ENCODE results near the gene HOXA6. TPM values are rescaled to one million over a fixed set of nuclear protein-coding genes. Genes with fewer than 3 reads are reported as not detected.

Gene HOXA6
- total RNA-seq, 1 experiment from 2014 or later = not detected

GRCh38 chr7:27188386-27189294 is 41.1 kb upstream of the HOXA6 start:
- POLR2A ChIA-PET = interaction anchor here (1.1 kb wide), 1 partner anchor 11 kb away, joined by 3 read pairs; the partner anchor contains the start of gene HOXA13
- Mint-ChIP-seq H3K4me3 (peak overlapping the region; percentile 66), H3K27ac (no peak overlapping the region), H3K27me3 (ENCODE audit: low read depth) (peaks cover 100% of the 10 kb centered on the region), H3K4me1 (peaks cover 51% of the 10 kb centered on the region), H3K9me3 (no peaks in the 10 kb centered on the region), H3K36me3 (0 out of 2 replicates have a peak, but pooled peaks cover 3% of the 10 kb centered on the region)
- CTCF ChIA-PET = interaction anchor here (5.5 kb wide), 1 partner anchor 9 kb away, joined by 34 read pairs; no protein-coding TSS in a partner anchor
- peak; percentile 5 for ATAC-seq
- TF ChIP-seq E2F1 (CRISPR knock-in tag; IDR thresholded peaks at IDR 0.05) (no peak), NFATC4 (CRISPR knock-in tag; IDR thresholded peaks at IDR 0.05) (no peak), ZNF425 (CRISPR knock-in tag; conservative IDR thresholded peaks at IDR 0.05) (no peak), ETV6 (CRISPR knock-in tag; IDR thresholded peaks at IDR 0.05) (no peak), PRDM15 (CRISPR knock-in tag; IDR thresholded peaks at IDR 0.05) (peak; percentile 59)
- peak; percentile 49 for DNase-seq (ENCODE audit: low spot score)

GRCh38 chr7:27187475-27188385 is 40.2 kb upstream of the HOXA6 start:
- Mint-ChIP-seq H3K36me3 (0 out of 2 replicates have a peak, but pooled peaks cover 3% of the 10 kb centered on the region), H3K4me1 (peaks cover 51% of the 10 kb centered on the region), H3K4me3 (peak overlapping the region; percentile 66), H3K9me3 (no peaks in the 10 kb centered on the region), H3K27ac (no peak overlapping the region), H3K27me3 (ENCODE audit: low read depth) (peaks cover 100% of the 10 kb centered on the region)
- ATAC-seq = no peak
- no peak for TF ChIP-seq FOXJ3 (CRISPR knock-in tag; IDR thresholded peaks at IDR 0.05; ENCODE audit: borderline replicate concordance)
- DNase-seq (ENCODE audit: low spot score) = no peak
- POLR2A ChIA-PET = interaction anchor here (1.1 kb wide), 1 partner anchor 12 kb away, joined by 3 read pairs; the partner anchor contains the start of gene HOXA13
- CTCF ChIA-PET = interaction anchor here (1.8 to 5.5 kb wide), 2 partner anchors 8 to 22 kb away, joined by 8 to 34 read pairs; no protein-coding TSS in a partner anchor

- H3K9me3 Mint-ChIP-seq = no peaks in the 10 kb centered on the region
- 0 out of 2 replicates have a peak, but pooled peaks cover 3% of the 10 kb centered on the region for H3K36me3 Mint-ChIP-seq
- ChIA-PET CTCF (interaction anchor here (1.0 to 5.5 kb wide), 4 partner anchors 7 to 23 kb away, joined by 3 to 34 read pairs (median 6); no protein-coding TSS in a partner anchor), POLR2A (no interaction called here)
- TF ChIP-seq ATF2 (CRISPR knock-in tag; IDR thresholded peaks at IDR 0.05; ENCODE audit: borderline replicate concordance, low read depth) = no peak
- TF ChIP-seq ZNF532 (CRISPR knock-in tag; IDR thresholded peaks at IDR 0.05; ENCODE audit: borderline replicate concordance) = no peak
- no peak for TF ChIP-seq CREM (CRISPR knock-in tag; IDR thresholded peaks at IDR 0.05)
- TF ChIP-seq SMAD4 (CRISPR knock-in tag; IDR thresholded peaks at IDR 0.05) = no peak
- H3K27me3 Mint-ChIP-seq (ENCODE audit: low read depth) = peaks cover 100% of the 10 kb centered on the region
- no peak overlapping the region for H3K27ac Mint-ChIP-seq
- H3K4me3 Mint-ChIP-seq = no peak overlapping the region
- H3K4me1 Mint-ChIP-seq = peaks cover 52% of the 10 kb centered on the region
- ATAC-seq (no peak), DNase-seq (ENCODE audit: low spot score) (no peak)
Observed at GRCh38 chr7:27186668-27187474, 39.3 kb upstream of the HOXA6 start.
